EH (cell line): Measurements from ENCODE around the gene PLSCR4.
"Not testable (repeated sequence)": the region's sequence is repeated elsewhere in the genome, so short reads cannot be mapped to it uniquely, and the experiment has no call there.

Experiments
- DNase-seq: peaks from one replicate; pipeline ENCODE4 v3.0.0-alpha.2; 2015; ENCODE audit warnings: low read depth

PLSCR4 gene, protein sequence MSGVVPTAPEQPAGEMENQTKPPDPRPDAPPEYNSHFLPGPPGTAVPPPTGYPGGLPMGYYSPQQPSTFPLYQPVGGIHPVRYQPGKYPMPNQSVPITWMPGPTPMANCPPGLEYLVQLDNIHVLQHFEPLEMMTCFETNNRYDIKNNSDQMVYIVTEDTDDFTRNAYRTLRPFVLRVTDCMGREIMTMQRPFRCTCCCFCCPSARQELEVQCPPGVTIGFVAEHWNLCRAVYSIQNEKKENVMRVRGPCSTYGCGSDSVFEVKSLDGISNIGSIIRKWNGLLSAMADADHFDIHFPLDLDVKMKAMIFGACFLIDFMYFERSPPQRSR

DNA sequence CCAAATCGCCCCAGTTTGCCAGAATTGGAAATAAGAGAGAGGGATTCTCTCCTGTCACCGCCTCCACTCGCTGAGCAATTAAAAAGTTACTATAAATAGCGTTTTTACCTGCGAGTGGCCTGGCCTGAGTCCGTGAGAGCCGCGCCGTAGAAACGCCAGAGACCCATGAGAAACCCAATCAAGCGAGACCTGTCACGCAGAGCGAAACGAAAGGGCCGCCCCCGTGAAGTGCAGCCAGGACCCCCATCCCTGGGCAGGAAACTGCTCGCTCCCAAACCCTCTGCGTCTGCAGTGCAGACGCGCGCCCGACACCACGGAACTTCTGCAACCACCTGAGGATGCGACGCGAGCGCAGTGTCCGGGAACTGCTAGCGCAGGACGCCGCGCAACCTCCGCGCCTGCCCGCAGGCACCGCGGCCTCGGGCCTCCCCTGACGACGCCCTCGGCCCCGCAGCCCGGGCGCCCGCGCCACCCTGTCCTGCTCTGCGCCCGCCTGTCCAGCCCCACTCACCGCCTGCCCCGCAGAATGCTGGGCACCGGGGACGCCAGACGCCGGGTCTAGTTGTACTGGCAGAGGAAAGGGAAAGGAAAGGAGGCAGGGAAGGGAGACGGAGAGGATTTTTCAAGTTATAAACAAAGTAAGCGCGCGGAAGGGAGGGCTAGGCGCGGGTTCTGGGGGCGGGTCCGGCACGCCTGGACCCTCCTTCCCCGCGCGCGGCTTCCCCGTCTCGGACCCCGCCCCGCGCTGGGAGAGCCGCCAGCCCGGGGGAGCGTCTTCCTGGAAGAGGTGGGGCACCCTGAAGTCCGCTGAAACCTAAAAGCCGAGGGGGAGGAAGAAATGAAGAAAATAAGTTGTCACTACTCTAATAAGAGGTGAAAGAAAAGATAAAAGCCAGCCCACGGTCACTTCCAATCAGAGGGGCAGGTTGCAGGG, at the start of gene PLSCR4:
PLSCR4 (minus strand) TSS at position 657 of the 934 bp plus-strand sequence. CDS start 29,034 bp downstream, outside the sequence.
- peak; percentile 75 for DNase-seq

DNA sequence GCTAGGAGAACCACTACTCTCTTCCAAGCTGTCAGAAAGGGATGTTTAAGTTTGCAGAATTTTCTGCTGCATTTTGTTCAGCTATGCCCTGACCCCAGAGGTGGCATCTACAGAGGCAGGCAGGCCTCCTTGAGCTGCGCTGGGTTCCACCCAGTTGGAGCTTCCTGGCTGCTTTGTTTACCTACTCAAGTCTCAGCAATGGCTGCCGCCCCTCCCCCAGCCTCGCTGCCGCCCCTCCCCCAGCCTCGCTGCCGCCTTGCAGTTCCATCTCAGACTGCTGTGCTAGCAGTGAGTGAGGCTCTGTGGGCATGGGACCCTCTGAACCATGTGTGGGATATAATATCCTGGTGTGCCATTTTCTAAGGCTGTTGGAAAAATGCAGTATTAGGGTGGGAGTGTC, 42.5 kb upstream of the PLSCR4 start:
- DNase-seq: not testable (repeated sequence)

DNA sequence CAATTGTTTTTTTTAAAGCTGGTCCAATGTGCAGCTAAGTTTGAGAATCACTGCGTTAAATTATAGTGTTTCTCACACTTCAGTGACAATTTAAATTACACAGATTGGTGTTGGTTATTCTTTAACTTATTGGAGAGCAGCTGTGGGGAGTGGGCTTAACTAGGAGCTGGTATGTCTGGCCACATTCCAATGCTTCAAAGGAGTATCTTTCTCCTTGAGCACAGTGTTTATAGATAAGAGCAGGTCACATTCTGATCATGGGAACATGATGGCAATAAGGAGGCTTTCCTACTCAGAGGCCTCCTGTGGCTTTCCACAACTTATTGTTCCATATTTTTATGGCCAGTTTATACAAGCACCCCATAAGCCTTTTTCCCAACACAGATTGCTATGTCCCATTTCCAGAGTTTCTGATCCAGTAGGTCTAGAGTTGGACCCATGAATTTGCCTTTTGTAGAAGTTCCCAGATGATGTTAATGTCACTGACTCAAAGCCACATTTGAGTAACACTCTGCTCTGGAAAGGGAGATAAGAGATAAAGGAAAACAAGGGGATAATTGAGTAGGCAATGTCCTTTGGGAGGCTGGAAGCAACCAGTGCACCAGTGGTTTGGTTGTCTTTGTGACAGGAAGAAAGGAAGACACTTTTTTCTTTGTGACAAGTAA, 33.0 kb upstream of the PLSCR4 start:
- DNase-seq: no peak

DNA sequence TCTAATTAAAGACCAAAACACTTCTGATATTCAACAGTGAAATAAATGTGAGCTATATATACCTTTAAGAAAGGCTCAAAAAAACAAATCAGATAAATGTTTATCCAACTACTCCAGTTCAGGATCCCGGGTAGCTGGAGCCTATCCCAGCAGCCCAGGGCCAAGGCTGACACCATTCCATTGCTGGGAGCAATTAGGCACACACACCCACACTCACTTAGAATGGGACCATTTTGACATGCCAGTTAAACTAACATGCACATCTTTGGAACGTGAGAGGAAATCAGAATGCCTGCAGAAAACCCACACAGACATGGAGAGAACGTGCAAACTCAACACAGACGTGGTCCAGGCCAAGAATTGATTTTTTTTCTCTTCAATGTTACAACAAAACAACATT, 30.0 kb upstream of the PLSCR4 start:
- peak; percentile 85 for DNase-seq

DNA sequence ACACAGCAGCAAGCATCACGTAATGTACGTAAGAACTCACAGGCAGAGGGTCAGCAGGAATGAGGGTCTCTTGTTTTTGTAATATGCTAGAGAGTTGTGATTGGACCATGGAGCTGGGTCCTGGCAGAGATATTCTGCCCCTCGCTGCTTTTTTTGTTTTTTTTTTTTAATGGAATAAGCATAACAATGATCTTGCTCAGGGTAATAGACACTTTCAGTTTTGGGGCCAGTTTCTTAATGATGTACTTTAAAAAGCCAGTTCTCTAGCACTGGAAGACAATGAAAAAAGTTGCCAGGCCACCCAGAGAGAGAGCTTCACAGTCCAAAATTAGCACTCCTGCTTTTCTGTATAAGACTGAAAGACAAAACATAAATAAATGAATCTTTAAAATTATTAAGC, 29.0 kb upstream of the PLSCR4 start:
- DNase-seq: no peak

DNA sequence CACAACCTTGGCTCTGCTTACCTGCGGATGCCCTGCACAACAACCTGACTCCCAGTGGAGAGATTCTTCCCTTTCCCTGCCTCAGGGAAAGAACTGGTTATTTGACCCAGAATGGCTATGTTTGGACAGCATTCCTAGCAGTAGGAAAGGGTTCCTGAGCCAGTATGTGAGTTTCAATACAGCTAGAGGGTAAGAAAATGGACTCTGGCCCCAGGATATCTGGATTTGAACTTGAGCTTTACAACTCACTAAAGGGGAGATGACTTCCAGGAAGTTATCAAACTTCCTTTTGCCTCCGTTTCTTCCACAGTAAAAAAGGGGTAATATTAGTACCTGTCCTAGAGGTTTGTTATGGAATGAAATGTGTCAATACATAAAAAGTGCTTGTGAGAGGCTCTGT, 28.1 kb upstream of the PLSCR4 start:
- no peak for DNase-seq

DNA sequence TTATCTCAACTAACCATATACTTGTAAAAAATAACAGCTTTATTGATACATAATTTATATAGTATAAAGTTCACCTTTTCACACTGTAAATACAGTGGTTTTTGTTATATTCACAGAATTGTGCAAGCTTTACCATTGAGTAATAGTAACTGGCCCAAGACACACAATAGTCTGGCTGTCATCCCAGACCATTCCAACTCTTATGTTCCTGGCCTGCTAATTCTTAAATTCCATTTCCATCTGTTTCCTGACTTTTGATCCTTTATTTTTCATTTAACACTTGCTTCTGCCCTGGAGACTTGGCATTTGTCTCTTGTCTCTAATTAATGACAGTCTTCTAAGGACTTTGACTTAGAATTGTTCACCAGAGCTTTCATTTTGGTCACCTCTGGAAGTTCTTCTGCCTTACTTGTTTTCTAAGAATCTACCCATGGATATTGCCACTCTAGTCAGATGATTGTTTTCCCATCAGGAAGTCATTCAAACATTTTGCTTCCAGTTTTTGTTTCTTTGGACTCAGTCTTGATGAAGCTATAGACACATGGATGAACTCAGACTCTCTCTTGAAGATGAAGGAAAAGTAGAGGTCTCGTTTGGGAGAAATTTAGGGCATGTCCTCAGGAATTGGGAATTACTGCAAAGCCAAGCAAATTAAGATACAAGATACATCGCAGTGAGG, 27.2 kb upstream of the PLSCR4 start:
- DNase-seq: peak; percentile 94

DNA sequence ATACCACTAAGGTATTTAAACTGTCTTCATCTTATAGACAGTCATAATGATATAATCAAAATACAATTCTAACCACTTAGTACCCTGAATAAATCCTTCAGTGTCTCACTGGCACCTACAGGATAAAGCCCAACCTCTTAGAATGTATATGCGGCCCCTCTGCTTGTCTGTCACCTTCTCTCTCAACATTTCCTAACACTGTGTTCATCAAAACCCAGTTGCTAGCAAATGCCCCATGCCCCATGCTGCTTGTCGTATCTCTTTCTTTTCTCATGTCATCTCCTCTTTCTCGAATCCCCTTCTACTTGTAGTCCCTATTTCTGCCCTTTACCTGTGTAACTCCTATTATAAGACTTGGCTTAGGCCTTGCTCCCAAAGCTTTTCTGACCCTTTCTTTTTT, 24.6 kb upstream of the PLSCR4 start:
- no peak for DNase-seq

DNA sequence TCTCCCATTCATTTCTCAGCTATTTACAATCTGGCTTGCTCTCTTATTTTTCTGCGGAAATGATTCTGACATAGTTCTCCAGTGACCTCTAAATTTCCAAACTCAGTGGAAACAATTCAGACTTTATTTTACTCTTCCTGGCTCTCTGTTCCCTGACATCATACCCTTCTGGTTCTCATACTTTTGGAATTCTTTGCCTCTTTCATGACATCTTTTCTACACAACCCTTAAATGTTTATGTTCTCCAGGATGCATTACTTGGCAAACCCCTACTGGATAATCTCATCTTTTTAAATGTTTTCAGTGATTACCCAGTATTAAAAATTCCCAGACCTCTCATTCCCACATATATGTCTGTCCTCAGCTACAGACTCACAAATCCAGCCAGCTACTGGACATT, 23.9 kb upstream of the PLSCR4 start:
- DNase-seq: peak; percentile 95

DNA sequence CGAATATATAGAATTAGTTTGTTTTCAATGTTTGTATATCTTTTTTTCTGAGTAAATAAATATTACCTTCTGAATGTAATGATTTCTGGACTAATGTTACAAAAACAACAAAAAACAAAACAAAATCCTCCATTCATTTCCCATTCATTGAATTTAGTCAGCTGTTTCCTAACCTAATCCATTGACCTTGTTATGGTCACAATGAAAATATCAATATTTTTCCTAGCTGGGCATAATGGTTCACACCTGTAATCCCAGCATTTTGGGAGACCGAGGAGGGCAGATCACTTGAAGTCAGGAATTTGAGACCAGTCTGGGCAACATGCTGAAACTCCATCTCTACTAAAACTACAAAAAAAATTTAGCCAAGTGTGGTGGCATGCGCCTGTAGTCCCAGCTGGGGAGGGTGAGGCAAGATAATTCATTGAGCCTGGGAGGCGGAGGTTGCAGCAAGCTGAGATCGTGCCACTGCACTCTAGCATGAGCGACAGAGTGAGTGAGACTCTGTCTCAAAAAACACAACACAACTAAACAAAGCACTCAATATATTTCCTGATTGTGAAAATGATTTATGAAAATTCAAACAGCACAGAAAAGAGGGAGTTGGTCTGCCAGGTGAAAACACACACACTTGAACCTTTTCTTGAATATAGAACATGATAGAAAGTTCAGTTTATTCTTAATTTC, 23.0 kb upstream of the PLSCR4 start:
- DNase-seq: no peak

DNA sequence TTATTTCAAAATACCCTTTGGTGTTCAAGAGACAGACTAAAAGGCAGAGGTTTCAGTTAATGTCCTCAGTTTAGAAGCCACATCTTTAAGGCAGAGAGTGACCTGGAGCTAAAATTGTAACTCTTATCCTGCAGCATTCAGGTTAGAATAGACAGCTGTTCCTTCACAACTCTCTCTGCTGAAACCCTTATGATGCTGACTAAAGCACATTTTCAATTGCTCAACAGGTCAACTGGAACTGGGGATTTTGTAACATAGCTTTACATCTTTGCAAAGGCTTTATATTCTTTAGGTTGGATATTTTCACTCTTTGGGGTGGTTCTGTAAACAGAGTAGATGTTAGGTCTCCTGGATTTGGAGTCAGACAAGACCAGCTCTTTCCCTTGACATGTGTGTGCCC, 20.3 kb upstream of the PLSCR4 start:
- no peak for DNase-seq

DNA sequence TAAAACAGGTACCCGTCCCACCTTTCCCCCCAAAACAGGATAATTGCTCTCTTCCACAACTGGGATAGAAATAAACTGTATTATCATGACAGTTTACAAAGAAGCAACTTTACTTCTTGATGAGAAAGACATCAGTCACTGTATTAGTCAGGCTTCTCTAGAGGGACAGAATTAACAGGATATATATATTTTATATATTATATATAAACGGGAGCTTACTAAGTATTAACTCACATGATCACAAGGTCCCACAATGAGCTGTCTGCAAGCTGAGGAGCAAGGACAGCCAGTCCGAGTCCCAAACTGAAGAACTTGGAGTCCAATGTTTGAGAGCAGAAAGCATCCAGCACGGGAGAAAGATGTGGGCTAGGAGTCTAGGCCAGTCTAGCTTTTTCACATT, 18.4 kb upstream of the PLSCR4 start:
- DNase-seq: no peak

DNA sequence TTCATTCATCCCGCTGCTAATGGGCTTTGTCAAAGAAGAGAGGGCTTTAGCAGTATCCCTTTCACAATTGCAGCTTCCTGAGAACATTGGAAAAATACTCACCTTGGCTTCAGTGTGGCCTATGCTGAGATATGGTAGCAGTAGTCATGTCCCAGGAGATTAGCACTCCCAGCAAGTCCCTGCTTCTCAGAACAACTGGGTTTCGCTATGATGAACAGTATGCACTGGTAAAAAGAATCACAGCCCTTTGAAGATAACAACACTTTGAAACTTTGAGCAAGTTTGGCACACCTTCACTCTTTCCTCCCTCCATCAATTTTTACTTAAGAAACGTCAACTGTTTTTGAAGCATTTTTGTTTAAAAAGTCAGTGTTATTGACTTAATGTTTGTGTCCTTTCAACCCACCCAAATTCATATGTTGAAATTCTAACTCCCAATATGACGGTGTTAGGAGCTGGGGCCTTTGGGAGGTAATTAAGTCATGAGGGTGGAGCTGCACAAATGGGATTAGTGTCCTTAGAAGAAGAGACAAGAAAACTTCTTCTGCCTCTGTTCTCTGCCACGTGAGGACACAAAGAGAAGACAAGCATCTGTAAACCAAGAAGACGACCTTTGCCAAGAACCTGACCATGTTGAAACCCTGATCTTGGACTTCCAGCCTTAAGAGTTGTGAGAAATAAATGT, 17.8 kb upstream of the PLSCR4 start:
- DNase-seq: no peak

DNA sequence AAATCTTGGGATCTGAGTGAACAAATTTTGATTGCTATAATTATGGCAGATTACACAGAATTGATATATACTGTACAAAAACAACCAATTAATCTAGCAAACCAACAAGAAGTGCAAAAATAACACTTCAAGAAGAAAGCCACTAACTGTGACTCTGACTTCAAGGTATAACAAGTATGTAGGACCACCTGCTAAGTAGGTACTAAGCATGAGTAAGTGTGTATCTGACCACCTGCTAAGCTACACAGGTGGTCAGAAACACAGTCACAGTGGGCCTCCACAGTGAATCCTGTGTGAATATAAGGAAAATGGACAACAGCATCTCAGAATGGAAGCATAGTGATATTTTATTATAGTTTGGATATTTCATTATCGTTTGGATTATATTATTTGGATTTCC, 14.8 kb upstream of the PLSCR4 start:
- DNase-seq: no peak

DNA sequence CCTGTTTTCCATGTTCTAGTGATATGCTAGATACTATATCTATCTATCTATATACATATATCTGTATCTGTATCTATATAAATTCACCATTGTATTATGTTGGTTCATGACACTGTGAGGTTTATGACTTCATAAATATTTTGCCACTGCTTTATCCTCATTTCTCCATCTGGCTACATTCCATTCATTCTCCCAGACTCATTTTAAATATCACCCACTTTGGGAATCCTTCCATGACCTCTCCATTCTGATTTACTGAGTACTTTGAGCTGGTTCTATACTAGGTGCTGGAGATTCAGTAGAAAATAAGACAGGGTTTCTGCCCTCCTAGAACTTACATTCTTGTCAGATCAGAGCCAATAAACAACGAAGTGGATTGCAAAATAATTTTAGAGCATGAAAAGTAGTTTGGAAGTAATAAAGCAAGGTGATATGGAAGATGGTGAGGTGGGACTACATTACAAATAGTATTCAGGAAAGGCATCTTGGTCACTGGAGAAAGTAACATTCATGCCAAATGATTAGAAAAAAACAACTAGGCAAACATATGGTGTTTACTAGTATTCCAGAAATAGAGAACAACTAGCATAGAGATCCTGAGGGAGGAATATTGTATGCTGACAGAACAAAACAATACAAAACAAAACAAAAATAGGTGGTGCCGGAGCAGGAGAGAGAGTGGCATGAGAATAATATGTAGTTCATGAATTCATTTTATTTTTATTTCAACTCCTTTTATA, 11.6 kb upstream of the PLSCR4 start:
- peak; percentile 52 for DNase-seq

DNA sequence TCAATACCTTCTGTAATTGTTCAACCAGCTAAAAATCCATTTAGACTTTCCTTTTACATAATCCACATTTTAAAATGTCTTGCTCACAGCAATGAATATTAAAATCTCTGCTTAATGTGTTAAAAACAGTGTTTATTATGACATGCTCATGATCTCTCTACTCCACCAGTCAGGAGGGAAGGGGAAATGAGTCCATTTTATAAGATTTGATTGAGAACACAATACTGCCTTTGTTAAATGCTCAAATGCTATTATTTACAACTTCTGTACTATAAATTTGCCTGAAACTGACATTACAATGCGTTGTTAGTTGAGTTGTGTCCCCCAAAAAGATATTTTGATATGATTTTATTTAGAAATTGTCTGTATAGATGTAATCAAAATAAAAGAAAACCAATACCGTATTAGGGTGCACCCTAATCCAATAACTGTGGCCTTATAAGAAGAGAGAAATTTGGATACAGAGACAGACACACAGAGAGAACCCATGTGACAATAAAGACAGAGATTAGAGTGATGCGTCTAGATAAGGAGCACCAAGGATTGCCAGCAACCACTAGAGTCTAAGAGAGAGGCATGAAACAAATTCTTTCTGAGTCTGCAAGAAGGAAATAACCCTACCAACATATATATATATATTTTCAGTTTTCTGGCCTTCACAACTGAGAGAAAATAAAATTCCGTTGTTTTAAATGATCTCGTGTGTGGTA, 9.1 kb upstream of the PLSCR4 start:
- no peak for DNase-seq

DNA sequence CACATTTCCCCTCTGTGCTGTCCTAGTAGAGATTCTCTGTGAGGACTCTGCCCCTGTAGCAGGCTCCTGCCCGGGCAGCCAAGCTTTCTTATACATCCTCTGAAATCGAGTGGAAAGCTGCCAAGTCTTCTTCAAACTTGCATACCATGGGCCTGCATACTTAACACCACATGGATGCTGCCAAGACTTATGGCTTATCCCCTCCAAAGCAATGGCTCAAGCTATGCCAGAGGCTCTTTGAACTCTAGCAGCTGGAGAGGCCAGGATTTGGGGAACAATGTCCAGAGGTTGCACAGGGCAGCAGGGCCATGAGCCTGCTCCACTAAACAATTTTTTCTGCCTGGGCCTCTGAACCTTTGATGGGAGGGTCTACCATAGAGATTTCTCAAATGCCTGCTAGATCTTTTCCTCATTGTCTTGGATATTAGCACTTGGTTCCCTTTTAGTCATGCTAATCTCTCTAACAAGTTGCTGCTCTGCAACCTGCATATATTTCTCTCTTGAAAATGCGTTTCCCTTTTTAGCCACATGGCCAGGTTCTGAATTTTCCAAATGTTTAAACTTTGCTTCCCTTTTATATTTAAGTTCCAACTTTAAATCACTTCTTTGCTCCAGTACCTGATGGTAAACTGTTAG, 6.1 kb upstream of the PLSCR4 start:
- DNase-seq: peak; percentile 69

DNA sequence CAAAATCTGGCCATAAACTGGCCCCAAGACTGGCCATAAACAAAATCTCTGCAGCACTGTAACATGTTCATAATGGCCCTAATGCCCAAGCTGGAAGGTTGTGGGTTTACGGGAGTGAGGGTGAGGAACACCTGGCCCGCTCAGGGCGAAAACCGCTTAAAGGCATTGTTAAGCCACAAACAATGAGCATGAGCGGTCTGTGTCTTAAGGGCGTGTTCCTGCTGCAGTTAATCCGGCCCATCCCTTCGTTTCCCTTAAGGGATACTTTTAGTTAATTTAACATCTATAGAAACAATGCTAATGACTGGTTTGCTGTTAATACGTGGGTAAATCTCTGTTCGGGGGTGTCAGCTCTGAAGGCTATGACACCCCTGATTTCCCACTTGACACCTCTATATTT, 1.5 kb upstream of the PLSCR4 start:
- DNase-seq: not testable (repeated sequence)

DNA sequence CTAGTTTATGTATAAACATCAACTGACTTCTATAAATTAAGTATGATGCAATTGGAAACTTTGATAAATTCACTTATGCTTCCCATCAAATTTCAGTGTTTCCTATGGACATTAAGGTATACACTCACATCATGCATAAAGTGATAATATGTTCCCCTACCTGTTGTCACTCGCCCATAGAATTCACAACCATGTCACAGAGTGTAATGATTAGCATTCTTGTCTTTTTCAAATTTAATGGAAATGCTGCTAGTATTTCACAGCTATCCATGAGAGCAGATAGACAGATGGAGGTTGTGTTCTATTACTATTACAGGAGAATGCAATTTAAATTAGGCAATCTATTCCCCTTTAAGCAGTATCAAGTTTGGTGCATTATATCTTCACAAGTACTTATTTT, 984 bp downstream of the PLSCR4 start:
- DNase-seq: no peak
